ENCODE measurements around the gene ADAMTSL2.

- TF ChIP-seq CTCF (IDR thresholded peaks at IDR 0.05) (no peak), EP300 (IDR thresholded peaks at IDR 0.05) (no peak)
Measured at GRCh38 chr9:133581011-133581410, 46.5 kb downstream of the ADAMTSL2 start.

All from tibial nerve (tissue), 4 donors.